Sigmoid colon (tissue), 7 donors: ENCODE measurements around the gene CNTFR. TPM values are rescaled to one million over a fixed set of nuclear protein-coding genes. Genes with fewer than 3 reads are reported as not detected.

Experiments used
- DNase-seq: peaks from one replicate; pipeline ENCODE4 v3.0.0-alpha.2; 2019
- H3K27ac ChIP-seq, 4 donors: fragments of 200-600 bp; sonication (generic); one replicate each; pipeline ENCODE4 v1.5.1; 2016 to 2019; ENCODE audit warnings: mild to moderate bottlenecking in 1 of 4
- H3K27me3 ChIP-seq, 3 donors: fragments of 200-600 bp; sonication (generic); one replicate each; pipeline ENCODE4 v1.5.1; 2019; ENCODE audit warnings: mild to moderate bottlenecking in 1 of 3
- H3K36me3 ChIP-seq, 4 donors: fragments of 200-600 bp; sonication (generic); one replicate each; pipeline ENCODE4 v1.5.1; 2016 to 2019
- H3K4me1 ChIP-seq, 4 donors: fragments of 200-600 bp; sonication (generic); one replicate each; pipeline ENCODE4 v1.5.1; 2017 to 2019
- H3K4me3 ChIP-seq, 4 donors: fragments of 200-600 bp; sonication (generic); one replicate each; pipeline ENCODE4 v1.5.1; 2017 to 2019; ENCODE audit warnings: mild to moderate bottlenecking in 2 of 4, moderate library complexity in 1 of 4
- H3K9me3 ChIP-seq, 4 donors: fragments of 200-600 bp in 3 of 4; sonication (generic) in 3 of 4; one replicate each; pipeline versions ENCODE4 v1.5.1 to v1.6.1; 2013 to 2019
- CTCF ChIP-seq, 4 experiments: fragments of 450-650 bp in 3 of 4; fragments of 200-600 bp in 1 of 4; IDR thresholded peaks; one replicate each; pipeline ENCODE4 v1.5.1; 2016 to 2019; ENCODE audit warnings: antibody characterized with exemption in 4 of 4, mild to moderate bottlenecking in 3 of 4, moderate library complexity in 2 of 4
- EP300 ChIP-seq, 4 donors: sonication (generic); formaldehyde crosslinking; IDR thresholded peaks; one replicate each; pipeline ENCODE4 v1.6.1; 2017; ENCODE audit warnings: antibody characterized with exemption in 4 of 4
- POLR2A ChIP-seq, 2 donors: fragments of 450-650 bp; IDR thresholded peaks; one replicate each; pipeline ENCODE4 v1.6.1; 2016; ENCODE audit warnings: antibody characterized with exemption in 2 of 2, mild to moderate bottlenecking in 2 of 2, moderate library complexity in 2 of 2
- POLR2AphosphoS5 ChIP-seq, 4 donors: sonication (generic); formaldehyde crosslinking; IDR thresholded peaks; one replicate each; pipeline ENCODE4 v1.6.1; 2017; ENCODE audit warnings: antibody characterized with exemption in 4 of 4
- WGBS, 2 donors: extraction: QIAGEN DNeasy Blood & Tissue Kit; methylation state at CpG; one replicate each; pipeline ENCODE4 v1.1.7; 2013; 5-methylcytosine and 5-hydroxymethylcytosine counted together
- intact Hi-C: fragments of 100-400 bp; cut with DNase I; formaldehyde crosslinking; loops from one replicate; pipeline ENCODE4 v1.15.1; 2023
- polyA plus RNA-seq, 3 donors: library from polyadenylated mRNA; stranded (reverse); fragments of 200-250 nt; gene quantifications; one replicate each; pipeline ENCODE4 v1.2.3, GENCODE V29; 2013
- total RNA-seq, 4 donors: library from RNA; depleted of rRNA; stranded (reverse); fragments of >200 nt; gene quantifications; one replicate each; pipeline ENCODE4 v1.1.0, GENCODE V29; 2016
- donor health status: healthy with polysubstance abuse.
- donor health status: Bipolar disorder and iron deficiency.
- donor health status: healthy.

Gene CNTFR
- total and polyA plus RNA-seq, 7 donors, result 1.6 to 12.9 (median 4.6) TPM

- H3K4me1 ChIP-seq, result no peaks in the 10 kb centered on the region
- no peaks in the 10 kb centered on the region for H3K36me3 ChIP-seq
- H3K9me3 ChIP-seq, result no peaks in the 10 kb centered on the region
- intact Hi-C loops, result no loop called here
- TF ChIP-seq POLR2AphosphoS5 (IDR thresholded peaks at IDR 0.05) (no peak), CTCF (IDR thresholded peaks at IDR 0.05) (no peak), EP300 (IDR thresholded peaks at IDR 0.05) (no peak), POLR2A (IDR thresholded peaks at IDR 0.05) (no peak)
- peak; percentile 50 for DNase-seq
- H3K4me3 ChIP-seq, result no peak overlapping the region
- H3K27me3 ChIP-seq, result peaks cover 0 to 24% (median 7%) of the 10 kb centered on the region in 3 donors
- H3K27ac ChIP-seq, result no peak overlapping the region
- 84 to 85% methylated on average over 18 of the region's 18 CpGs for WGBS, 2 donors
Observed at GRCh38 chr9:34553511-34554021, 36.0 kb downstream of the CNTFR start.

GRCh38 chr9:34552986-34553385 is 36.5 kb downstream of the CNTFR start:
- H3K9me3 ChIP-seq, result no peaks in the 10 kb centered on the region
- TF ChIP-seq POLR2AphosphoS5 (IDR thresholded peaks at IDR 0.05), result no peak
- no peak for TF ChIP-seq POLR2A (IDR thresholded peaks at IDR 0.05)
- no peak for TF ChIP-seq EP300 (IDR thresholded peaks at IDR 0.05)
- no peak for TF ChIP-seq CTCF (IDR thresholded peaks at IDR 0.05)
- WGBS, 2 donors, result 91% methylated on average over 2 of the region's 2 CpGs
- no peak overlapping the region for H3K4me3 ChIP-seq
- peak; percentile 24 for DNase-seq
- no peaks in the 10 kb centered on the region for H3K36me3 ChIP-seq
- intact Hi-C loops, result no loop called here
- H3K4me1 ChIP-seq, result peaks cover 0 to under 1% (median under 1%) of the 10 kb centered on the region in 4 donors
- no peak overlapping the region for H3K27ac ChIP-seq
- peaks cover 0 to 18% (median 7%) of the 10 kb centered on the region in 3 donors for H3K27me3 ChIP-seq

GRCh38 chr9:34552606-34552981 is 36.9 kb downstream of the CNTFR start:
- no peaks in the 10 kb centered on the region for H3K9me3 ChIP-seq
- intact Hi-C loops, result no loop called here
- H3K4me1 ChIP-seq, result peaks cover 0 to 5% (median 4%) of the 10 kb centered on the region in 4 donors
- peak; percentile 35 for DNase-seq
- 83 to 87% methylated on average over 13 of the region's 13 CpGs for WGBS, 2 donors
- TF ChIP-seq POLR2AphosphoS5 (IDR thresholded peaks at IDR 0.05) (no peak), CTCF (IDR thresholded peaks at IDR 0.05) (no peak), EP300 (IDR thresholded peaks at IDR 0.05) (no peak), POLR2A (IDR thresholded peaks at IDR 0.05) (no peak)
- no peaks in the 10 kb centered on the region for H3K36me3 ChIP-seq
- H3K4me3 ChIP-seq, result no peak overlapping the region
- no peak overlapping the region for H3K27ac ChIP-seq
- H3K27me3 ChIP-seq, result peaks cover 0 to 14% (median 3%) of the 10 kb centered on the region in 3 donors

- peak; percentile 54 for DNase-seq
- intact Hi-C loops, result no loop called here
- TF ChIP-seq EP300 (IDR thresholded peaks at IDR 0.05), result no peak
- no peak for TF ChIP-seq POLR2A (IDR thresholded peaks at IDR 0.05)
- no peak for TF ChIP-seq CTCF (IDR thresholded peaks at IDR 0.05)
- TF ChIP-seq POLR2AphosphoS5 (IDR thresholded peaks at IDR 0.05), result no peak
- peaks cover 0 to 10% (median 6%) of the 10 kb centered on the region in 4 donors for H3K4me1 ChIP-seq
- no peak overlapping the region for H3K27ac ChIP-seq
- H3K4me3 ChIP-seq, result no peak overlapping the region
- H3K9me3 ChIP-seq, result no peaks in the 10 kb centered on the region
- WGBS, 2 donors, result 88 to 92% methylated on average over 20 of the region's 20 CpGs
- H3K27me3 ChIP-seq, result peaks cover 0 to 8% (median 0%) of the 10 kb centered on the region in 3 donors
- H3K36me3 ChIP-seq, result no peaks in the 10 kb centered on the region
Observed at GRCh38 chr9:34551751-34552605, 37.5 kb downstream of the CNTFR start.
